Prostate gland (tissue), 2 donors: ENCODE measurements around the gene B3GAT1. TPM values are rescaled to one million over a fixed set of nuclear protein-coding genes. Genes with fewer than 3 reads are reported as not detected.

ENCODE experiments used
- DNase-seq: peaks from one replicate; pipeline ENCODE4 v3.0.0-alpha.2; 2019; ENCODE audit warnings: low spot score
- H3K27ac ChIP-seq, 2 donors: fragments of 200-600 bp; sonication (generic); 2 replicates each; pipeline ENCODE4 v1.5.1; 2017 to 2019
- H3K27me3 ChIP-seq: fragments of 200-600 bp; sonication (generic); replicated peaks from 2 replicates; pipeline ENCODE4 v1.5.1; 2019; ENCODE audit not compliant: insufficient read depth
- H3K36me3 ChIP-seq, 2 donors: fragments of 200-600 bp; sonication (generic); 1 replicate in 1 of 2; 2 replicates in 1 of 2; pipeline versions ENCODE4 v1.5.1 to v1.8.1; 2017 to 2019
- H3K4me1 ChIP-seq: fragments of 200-600 bp; sonication (generic); replicated peaks from 2 replicates; pipeline ENCODE4 v1.5.1; 2019
- H3K4me3 ChIP-seq, 2 donors: fragments of 200-600 bp; sonication (generic); 2 replicates each; pipeline ENCODE4 v1.5.1; 2017 to 2019
- H3K9me3 ChIP-seq: fragments of 200-600 bp; sonication (generic); 2 replicates; pipeline ENCODE4 v1.5.1; 2017
- POLR2A ChIP-seq: fragments of 450-650 bp; IDR thresholded peaks from one replicate; pipeline ENCODE4 v1.6.1; 2016; ENCODE audit warnings: antibody characterized with exemption, mild to moderate bottlenecking
- POLR2AphosphoS5 ChIP-seq: sonication (generic); formaldehyde crosslinking; IDR thresholded peaks from one replicate; pipeline ENCODE4 v1.6.1; 2017; ENCODE audit warnings: antibody characterized with exemption
- WGBS: methylation state at CpG from one replicate; pipeline ENCODE4 v1.1.5; 2018; 5-methylcytosine and 5-hydroxymethylcytosine counted together
- intact Hi-C: fragments of 100-400 bp; cut with DNase I; formaldehyde crosslinking; loops from one replicate; pipeline ENCODE4 v1.14.2; 2022
- total RNA-seq, 2 donors: library from RNA; depleted of rRNA; stranded (reverse); fragments of >200 nt; gene quantifications; one replicate each; pipeline ENCODE4 v1.1.0, GENCODE V29; 2016
- TF ChIP-seq, protein P1 (sequence below), 4 experiments: fragments of 200-600 bp in 2 of 4; fragments of 450-650 bp in 2 of 4; sonication (generic) in 2 of 4; IDR thresholded peaks; 1 replicate in 3 of 4; 2 replicates in 1 of 4; pipeline ENCODE4 v1.5.1; 2016 to 2019; ENCODE audit warnings: antibody characterized with exemption in 4 of 4, mild to moderate bottlenecking in 2 of 4, moderate library complexity in 2 of 4

B3GAT1 gene
- total RNA-seq, 2 donors from 2014 or later = 3.9 to 4.9 TPM

DNA sequence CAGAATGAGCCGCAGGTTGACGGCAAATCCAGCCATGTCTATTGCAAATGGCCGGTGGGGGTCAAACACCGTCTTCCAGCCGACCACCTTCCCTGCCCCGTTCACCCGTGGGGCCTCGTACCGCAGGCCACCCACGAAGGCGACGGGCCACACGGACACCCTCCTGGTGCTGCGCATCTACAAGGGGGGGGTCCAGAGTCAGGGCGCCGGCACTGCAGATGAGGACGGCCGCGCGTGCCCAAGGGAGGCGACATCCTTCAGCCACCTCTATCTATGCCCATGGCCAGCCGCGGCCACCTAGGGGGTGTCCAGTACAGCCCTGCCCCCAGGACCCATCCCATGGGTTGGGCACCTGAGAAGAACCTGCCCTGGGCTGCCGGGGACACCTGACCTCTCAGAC, 29.2 kb downstream of the B3GAT1 start:
- no peak overlapping the region for H3K4me3 ChIP-seq
- TF ChIP-seq, protein P1, sequence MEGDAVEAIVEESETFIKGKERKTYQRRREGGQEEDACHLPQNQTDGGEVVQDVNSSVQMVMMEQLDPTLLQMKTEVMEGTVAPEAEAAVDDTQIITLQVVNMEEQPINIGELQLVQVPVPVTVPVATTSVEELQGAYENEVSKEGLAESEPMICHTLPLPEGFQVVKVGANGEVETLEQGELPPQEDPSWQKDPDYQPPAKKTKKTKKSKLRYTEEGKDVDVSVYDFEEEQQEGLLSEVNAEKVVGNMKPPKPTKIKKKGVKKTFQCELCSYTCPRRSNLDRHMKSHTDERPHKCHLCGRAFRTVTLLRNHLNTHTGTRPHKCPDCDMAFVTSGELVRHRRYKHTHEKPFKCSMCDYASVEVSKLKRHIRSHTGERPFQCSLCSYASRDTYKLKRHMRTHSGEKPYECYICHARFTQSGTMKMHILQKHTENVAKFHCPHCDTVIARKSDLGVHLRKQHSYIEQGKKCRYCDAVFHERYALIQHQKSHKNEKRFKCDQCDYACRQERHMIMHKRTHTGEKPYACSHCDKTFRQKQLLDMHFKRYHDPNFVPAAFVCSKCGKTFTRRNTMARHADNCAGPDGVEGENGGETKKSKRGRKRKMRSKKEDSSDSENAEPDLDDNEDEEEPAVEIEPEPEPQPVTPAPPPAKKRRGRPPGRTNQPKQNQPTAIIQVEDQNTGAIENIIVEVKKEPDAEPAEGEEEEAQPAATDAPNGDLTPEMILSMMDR (IDR thresholded peaks at IDR 0.05) = no peak
- TF ChIP-seq POLR2A = no peak
- TF ChIP-seq POLR2AphosphoS5 = no peak
- DNase-seq = no peak
- peaks cover 7% of the 10 kb centered on the region for H3K4me1 ChIP-seq
- intact Hi-C loops = no loop called here
- no peaks in the 10 kb centered on the region for H3K9me3 ChIP-seq
- H3K27me3 ChIP-seq = no peaks in the 10 kb centered on the region
- WGBS = 91% methylated on average over 24 of the region's 24 CpGs
- no peaks in the 10 kb centered on the region for H3K36me3 ChIP-seq
- no peak overlapping the region for H3K27ac ChIP-seq

DNA sequence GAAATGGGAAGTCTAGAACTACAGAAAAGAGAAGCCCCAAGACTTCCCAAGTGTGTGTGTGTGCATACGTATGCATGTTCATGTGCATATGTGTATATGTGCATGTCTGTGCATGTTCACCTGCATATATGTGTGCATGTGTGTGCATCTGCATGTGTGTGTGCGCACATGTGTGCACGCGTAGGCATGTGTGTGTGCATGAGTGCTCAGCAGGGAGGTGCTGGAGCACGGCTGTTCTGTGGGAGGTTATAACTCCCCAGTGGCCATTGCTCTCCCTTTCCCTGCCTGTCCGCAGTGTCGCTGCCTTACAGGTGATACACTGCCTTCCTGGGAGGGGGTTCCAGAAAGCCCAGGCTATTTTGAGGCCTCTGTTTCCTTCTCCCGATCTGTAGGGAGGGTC, 29.8 kb downstream of the B3GAT1 start:
- intact Hi-C loops = no loop called here
- TF ChIP-seq, protein P1 (IDR thresholded peaks at IDR 0.05) = no peak
- TF ChIP-seq POLR2A (no peak), POLR2AphosphoS5 (no peak)
- no peak for DNase-seq
- no peak overlapping the region for H3K27ac ChIP-seq
- no peak overlapping the region for H3K4me3 ChIP-seq
- H3K27me3 ChIP-seq = no peaks in the 10 kb centered on the region
- peaks cover 7% of the 10 kb centered on the region for H3K4me1 ChIP-seq
- no peaks in the 10 kb centered on the region for H3K9me3 ChIP-seq
- H3K36me3 ChIP-seq = no peaks in the 10 kb centered on the region
- 87% methylated on average over 8 of the region's 8 CpGs for WGBS

DNA sequence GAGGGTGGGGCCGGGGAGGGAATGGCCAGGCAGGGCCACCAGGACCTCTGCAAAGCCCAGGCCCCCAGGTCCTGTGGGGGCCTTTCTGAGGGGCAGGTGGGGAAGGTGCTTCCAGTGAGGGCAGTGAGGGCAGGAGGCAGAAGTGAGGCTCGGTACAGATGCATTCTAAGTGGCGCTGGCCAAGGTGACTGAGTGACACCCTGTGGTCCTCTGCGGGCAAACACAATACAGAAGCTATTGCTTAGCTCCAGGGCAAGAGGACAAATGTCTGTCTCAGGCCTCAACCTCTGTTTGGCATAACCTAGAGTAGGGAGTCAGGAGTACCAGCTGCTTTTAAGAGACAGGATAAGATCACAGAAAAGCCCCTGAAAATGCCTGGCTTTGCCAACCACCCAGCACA, 31.3 kb downstream of the B3GAT1 start:
- intact Hi-C loops = no loop called here
- Histone ChIP-seq H3K9me3 (no peaks in the 10 kb centered on the region), H3K36me3 (no peaks in the 10 kb centered on the region), H3K4me3 (no peak overlapping the region), H3K27ac (no peak overlapping the region), H3K4me1 (peaks cover 7% of the 10 kb centered on the region), H3K27me3 (no peaks in the 10 kb centered on the region)
- TF ChIP-seq POLR2AphosphoS5 = no peak
- DNase-seq = no peak
- WGBS = 63% methylated on average over 4 of the region's 4 CpGs

DNA sequence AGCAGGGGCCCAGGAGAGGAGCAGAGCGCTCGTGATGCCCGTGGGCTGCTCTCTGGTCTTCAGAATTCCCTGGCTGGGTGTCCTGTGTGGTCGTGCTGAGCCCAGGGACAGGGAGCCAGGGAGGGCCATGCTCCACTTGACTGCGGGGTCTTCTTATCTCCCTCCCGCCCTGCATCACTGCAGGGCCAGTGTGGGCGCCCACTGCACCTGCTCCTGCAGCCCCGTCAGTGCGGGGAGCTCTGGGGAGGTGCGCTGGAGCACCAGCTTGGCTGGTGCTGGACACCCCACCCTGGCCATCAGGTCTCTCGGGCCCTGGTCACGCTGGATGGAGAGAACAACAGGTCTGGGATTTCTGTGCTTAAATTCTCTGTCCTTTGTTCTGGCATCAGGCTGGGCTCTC, 31.8 kb downstream of the B3GAT1 start:
- no peaks in the 10 kb centered on the region for H3K9me3 ChIP-seq
- H3K27me3 ChIP-seq = no peaks in the 10 kb centered on the region
- H3K36me3 ChIP-seq = no peaks in the 10 kb centered on the region
- no peak overlapping the region for H3K4me3 ChIP-seq
- DNase-seq = no peak
- 83% methylated on average over 8 of the region's 12 CpGs for WGBS
- intact Hi-C loops = no loop called here
- TF ChIP-seq POLR2A = no peak
- TF ChIP-seq POLR2AphosphoS5 = no peak
- TF ChIP-seq, protein P1 (IDR thresholded peaks at IDR 0.05) = no peak
- H3K27ac ChIP-seq = no peak overlapping the region
- peaks cover 2% of the 10 kb centered on the region for H3K4me1 ChIP-seq

DNA sequence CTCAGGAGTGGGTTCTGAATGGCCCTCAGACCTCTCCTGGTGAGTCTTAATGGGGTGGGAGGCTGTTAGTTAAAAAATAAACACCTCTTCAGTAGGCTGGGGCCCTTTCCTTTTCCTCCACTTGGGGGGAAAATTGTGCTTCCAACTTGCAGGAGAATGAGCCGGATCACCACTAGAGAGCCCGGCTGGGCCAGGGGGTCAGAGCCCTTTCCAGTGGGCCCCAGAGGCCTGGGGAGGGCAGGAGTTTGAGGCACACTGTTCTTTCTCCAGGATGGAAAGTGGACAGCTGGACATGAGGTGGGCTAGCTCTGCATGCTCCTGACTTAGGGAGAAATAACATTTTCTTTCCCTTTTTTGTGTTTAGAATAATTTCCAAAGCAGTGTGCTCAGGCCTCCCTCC, 32.8 kb downstream of the B3GAT1 start:
- H3K4me3 ChIP-seq = no peak overlapping the region
- intact Hi-C loops = no loop called here
- TF ChIP-seq POLR2A = no peak
- TF ChIP-seq, protein P1 (IDR thresholded peaks at IDR 0.05) = no peak
- TF ChIP-seq POLR2AphosphoS5 = no peak

More for the DNA sequence above, 32.8 kb downstream of the B3GAT1 start:
- Histone ChIP-seq H3K9me3 (no peaks in the 10 kb centered on the region), H3K4me1 (no peaks in the 10 kb centered on the region), H3K27ac (no peak overlapping the region), H3K27me3 (no peaks in the 10 kb centered on the region), H3K36me3 (no peaks in the 10 kb centered on the region)
- 96% methylated on average over 2 of the region's 2 CpGs for WGBS
- no peak for DNase-seq
